RWPE2 (cell line): ENCODE measurements around the gene RANGRF.

Experiments used
- ATAC-seq: fragments of 200-7000 bp; cut with Tn5 transposase; 3 replicates; pipeline ENCODE4 v1.9.1; 2021; ENCODE audit warnings: low read depth
- DNase-seq: peaks from one replicate; pipeline ENCODE4 v3.0.0-alpha.2; 2020; ENCODE audit warnings: low spot score
- H3K27ac ChIP-seq: fragments of 450-650 bp; 2 replicates; pipeline ENCODE4 v1.5.1; 2017; ENCODE audit warnings: mild to moderate bottlenecking; ENCODE audit not compliant: poor library complexity, severe bottlenecking
- H3K27me3 ChIP-seq: fragments of 250-450 bp; sonication (Bioruptor Pico); 2 replicates; pipeline ENCODE4 v1.5.1; 2021; ENCODE audit warnings: mild to moderate bottlenecking, moderate library complexity; ENCODE audit not compliant: insufficient read depth, poor library complexity, severe bottlenecking
- H3K36me3 ChIP-seq: fragments of 250-450 bp; sonication (Bioruptor Pico); 2 replicates; pipeline ENCODE4 v1.5.1; 2020; ENCODE audit warnings: low read depth, mild to moderate bottlenecking, moderate library complexity
- H3K4me1 ChIP-seq: fragments of 250-450 bp; sonication (Bioruptor Pico); 2 replicates; pipeline ENCODE4 v1.5.1; 2021; ENCODE audit warnings: mild to moderate bottlenecking, moderate library complexity; ENCODE audit not compliant: insufficient read depth, poor library complexity, severe bottlenecking
- H3K4me3 ChIP-seq: fragments of 250-450 bp; sonication (Bioruptor Pico); 2 replicates; pipeline ENCODE4 v1.5.1; 2021; ENCODE audit warnings: mild to moderate bottlenecking, moderate library complexity; ENCODE audit not compliant: severe bottlenecking
- H3K9me3 ChIP-seq: fragments of 250-450 bp; sonication (Bioruptor Pico); 2 replicates; pipeline ENCODE4 v1.5.1; 2021; ENCODE audit warnings: mild to moderate bottlenecking, moderate library complexity; ENCODE audit not compliant: severe bottlenecking
- CTCF ChIP-seq: fragments of 450-650 bp; IDR thresholded peaks from one replicate; pipeline ENCODE4 v1.5.1; 2017; ENCODE audit warnings: mild to moderate bottlenecking, moderate library complexity; ENCODE audit not compliant: poor library complexity, severe bottlenecking

RANGRF gene

GRCh38 chr17:8300226-8300625, 11.8 kb downstream of the RANGRF start:
- no peaks in the 10 kb centered on the region for H3K36me3 ChIP-seq
- no peak for TF ChIP-seq CTCF
- H3K9me3 ChIP-seq, result no peaks in the 10 kb centered on the region
- ATAC-seq (no peak), DNase-seq (no peak)
- H3K4me3 ChIP-seq, result no peak overlapping the region
- no peak overlapping the region for H3K27ac ChIP-seq
- no peaks in the 10 kb centered on the region for H3K27me3 ChIP-seq
- H3K4me1 ChIP-seq, result no peaks in the 10 kb centered on the region

- peak; percentile 95 for TF ChIP-seq CTCF
- no peak overlapping the region for H3K27ac ChIP-seq
- no peaks in the 10 kb centered on the region for H3K36me3 ChIP-seq
- H3K4me3 ChIP-seq, result no peak overlapping the region
- H3K4me1 ChIP-seq, result no peaks in the 10 kb centered on the region
- H3K9me3 ChIP-seq, result no peaks in the 10 kb centered on the region
- ATAC-seq (peak; percentile 97), DNase-seq (no peak)
- H3K27me3 ChIP-seq, result no peaks in the 10 kb centered on the region
Observed at GRCh38 chr17:8300627-8301242, 12.3 kb downstream of the RANGRF start.

DNA sequence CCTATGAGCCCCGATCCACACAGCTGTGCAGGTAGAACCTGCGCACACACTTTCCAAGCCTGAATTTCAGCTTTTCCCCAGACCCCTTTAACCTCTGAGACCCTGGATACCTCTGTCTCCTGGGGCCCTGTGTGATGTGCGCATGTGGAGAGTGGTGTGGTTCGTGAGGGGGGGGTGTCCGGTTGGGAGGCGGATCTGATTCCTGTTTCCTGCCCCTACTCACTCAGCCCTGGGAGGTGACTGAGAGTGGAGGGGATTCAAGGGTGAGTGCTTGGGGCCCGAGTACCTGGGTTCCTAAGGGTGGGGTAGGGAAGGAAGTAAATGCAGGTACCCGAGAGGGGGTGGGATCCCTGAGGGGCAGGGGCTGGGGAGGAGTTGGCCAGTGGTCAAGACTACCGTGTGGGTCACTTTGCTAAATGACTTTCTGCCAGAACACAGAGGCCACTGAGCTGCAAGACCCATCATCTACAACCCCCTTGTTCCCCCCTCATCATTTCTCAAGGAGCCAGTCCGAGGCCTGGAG, 22.2 kb downstream of the RANGRF start:
- ATAC-seq, result no peak
- DNase-seq, result no peak
- H3K4me3 ChIP-seq, result no peak overlapping the region
- TF ChIP-seq CTCF, result no peak
- no peaks in the 10 kb centered on the region for H3K4me1 ChIP-seq
- H3K36me3 ChIP-seq, result no peaks in the 10 kb centered on the region
- peaks cover 14% of the 10 kb centered on the region for H3K27me3 ChIP-seq
- H3K27ac ChIP-seq, result no peak overlapping the region
- H3K9me3 ChIP-seq, result no peaks in the 10 kb centered on the region

DNA sequence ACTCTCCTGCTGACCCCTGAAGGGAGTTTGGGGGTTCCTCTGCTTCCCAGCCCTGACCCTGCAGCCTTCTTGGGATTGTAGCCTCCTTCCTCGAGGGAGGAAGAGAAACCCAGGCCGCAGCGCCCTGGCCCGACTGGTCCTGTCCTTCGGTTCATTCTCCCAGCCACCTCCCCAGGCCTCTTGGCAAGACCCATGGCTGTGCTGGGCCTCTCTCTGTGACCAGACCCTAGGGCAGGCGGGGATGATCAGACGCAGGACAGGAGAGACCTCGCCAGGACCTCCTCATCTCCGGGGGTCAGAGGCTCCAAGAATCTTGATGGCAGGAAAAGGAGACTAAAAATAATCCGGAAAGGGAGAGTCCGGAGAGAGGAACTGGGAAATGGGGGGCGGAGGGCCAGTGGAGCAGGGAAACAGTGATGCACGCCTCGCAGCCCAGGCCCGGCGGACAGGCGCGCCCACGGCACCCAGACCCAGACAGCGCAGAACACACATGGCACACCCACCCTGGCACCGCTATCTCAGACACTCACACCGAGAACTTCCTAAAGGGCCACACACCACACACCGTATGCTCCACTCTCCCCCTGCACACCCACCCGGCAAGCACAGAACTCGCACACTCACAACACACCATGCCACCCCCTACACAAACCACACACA, 22.8 kb downstream of the RANGRF start:
- Histone ChIP-seq H3K9me3 (no peaks in the 10 kb centered on the region), H3K36me3 (no peaks in the 10 kb centered on the region), H3K27ac (no peak overlapping the region), H3K4me3 (no peak overlapping the region), H3K27me3 (peaks cover 14% of the 10 kb centered on the region), H3K4me1 (no peaks in the 10 kb centered on the region)
- TF ChIP-seq CTCF, result no peak
- DNase-seq, result no peak
- no peak for ATAC-seq

GRCh38 chr17:8312251-8312650, 23.8 kb downstream of the RANGRF start:
- TF ChIP-seq CTCF, result no peak
- ATAC-seq (no peak), DNase-seq (no peak)
- Histone ChIP-seq H3K27me3 (peaks cover 14% of the 10 kb centered on the region), H3K9me3 (no peaks in the 10 kb centered on the region), H3K4me1 (no peaks in the 10 kb centered on the region), H3K27ac (no peak overlapping the region), H3K36me3 (no peaks in the 10 kb centered on the region), H3K4me3 (no peak overlapping the region)
